GM18498 (cell line): ENCODE data around the gene PLD1.
A peak's percentile ranks its signal among the peaks of the same experiment; 100 is the strongest.

Source experiments
- ATAC-seq: cut with Tn5 transposase; IDR thresholded peaks from one replicate; pipeline ENCODE4 v1.9.1; 2021; ENCODE audit warnings: mild to moderate bottlenecking, moderate library complexity; ENCODE audit not compliant: unreplicated experiment

The PLD1 gene

GRCh38 chr3:171772427-171773056 is 37.7 kb downstream of the PLD1 start:
- ATAC-seq: peak; percentile 49

- ATAC-seq: no peak
Observed at GRCh38 chr3:171770689-171771620, 39.3 kb downstream of the PLD1 start.

- no peak for ATAC-seq
Observed at GRCh38 chr3:171769461-171769860, 40.8 kb downstream of the PLD1 start.

GRCh38 chr3:171768986-171769385 is 41.3 kb downstream of the PLD1 start:
- ATAC-seq: no peak

GRCh38 chr3:171768281-171768900 is 41.9 kb downstream of the PLD1 start:
- no peak for ATAC-seq

GRCh38 chr3:171765511-171765887 is 44.8 kb downstream of the PLD1 start:
- ATAC-seq: no peak

- ATAC-seq: no peak
Observed at GRCh38 chr3:171763392-171763791, 46.9 kb downstream of the PLD1 start.

- no peak for ATAC-seq
Observed at GRCh38 chr3:171760477-171760876, 49.8 kb downstream of the PLD1 start.

GRCh38 chr3:171758109-171758508 is 52.2 kb downstream of the PLD1 start:
- no peak for ATAC-seq

GRCh38 chr3:171757361-171758034 is 52.8 kb downstream of the PLD1 start:
- ATAC-seq: no peak

GRCh38 chr3:171755656-171756055 is 54.6 kb downstream of the PLD1 start:
- no peak for ATAC-seq

GRCh38 chr3:171755015-171755589 is 55.2 kb downstream of the PLD1 start:
- no peak for ATAC-seq

- no peak for ATAC-seq
Observed at GRCh38 chr3:171753665-171754408, 56.4 kb downstream of the PLD1 start.

- no peak for ATAC-seq
Observed at GRCh38 chr3:171753025-171753472, 57.2 kb downstream of the PLD1 start.

GRCh38 chr3:171752329-171752728 is 58.0 kb downstream of the PLD1 start:
- no peak for ATAC-seq

- ATAC-seq: no peak
Observed at GRCh38 chr3:171749124-171749523, 61.2 kb downstream of the PLD1 start.

GRCh38 chr3:171748064-171748924 is 62.0 kb downstream of the PLD1 start:
- no peak for ATAC-seq

GRCh38 chr3:171747223-171747920 is 62.9 kb downstream of the PLD1 start:
- no peak for ATAC-seq
